Thoracic aorta (tissue), 2 donors: ENCODE results near the gene ACTR1A. TPM values are rescaled to one million over a fixed set of nuclear protein-coding genes. Genes with fewer than 3 reads are reported as not detected.
"Not testable (repeated sequence)": the region's sequence is repeated elsewhere in the genome, so short reads cannot be mapped to it uniquely, and the experiment has no call there.

ENCODE experiments used
- ATAC-seq: fragments of 150-250 bp; one replicate; pipeline ENCODE4 v1.8.0; 2017; ENCODE audit warnings: low read depth; ENCODE audit not compliant: insufficient number of reproducible peaks, low FRiP score
- DNase-seq: peaks from one replicate; pipeline ENCODE4 v3.0.0-alpha.2; 2020; ENCODE audit warnings: low spot score
- H3K27ac ChIP-seq, 2 donors: fragments of 200-600 bp; sonication (generic); 1 replicate in 1 of 2; 2 replicates in 1 of 2; pipeline ENCODE4 v1.5.1; 2016; ENCODE audit warnings: mild to moderate bottlenecking in 2 of 2, moderate library complexity in 2 of 2
- H3K27me3 ChIP-seq: fragments of 200-600 bp; sonication (generic); replicated peaks from 2 replicates; pipeline ENCODE4 v1.6.0; 2016; ENCODE audit warnings: mild to moderate bottlenecking; ENCODE audit not compliant: insufficient read depth
- H3K36me3 ChIP-seq: fragments of 200-600 bp; sonication (generic); one replicate; pipeline ENCODE4 v1.5.1; 2016
- H3K4me1 ChIP-seq, 2 donors: fragments of 200-600 bp; sonication (generic); 1 replicate in 1 of 2; 2 replicates in 1 of 2; pipeline versions ENCODE4 v1.5.1 to v1.6.0; 2016; ENCODE audit warnings: low read depth in 2 of 2, mild to moderate bottlenecking in 1 of 2; ENCODE audit not compliant: control insufficient read depth in 1 of 2
- H3K4me3 ChIP-seq: fragments of 200-600 bp; sonication (generic); 2 replicates; pipeline ENCODE4 v1.5.1; 2016; ENCODE audit warnings: mild to moderate bottlenecking
- H3K9me3 ChIP-seq: fragments of 200-600 bp; sonication (generic); 2 replicates; pipeline ENCODE4 v1.5.1; 2016
- CTCF ChIP-seq: fragments of 200-600 bp; sonication (generic); IDR thresholded peaks from one replicate; pipeline ENCODE4 v1.5.1; 2019; ENCODE audit warnings: antibody characterized with exemption
- total RNA-seq, 2 donors: library from RNA; depleted of rRNA; stranded (reverse); fragments of >200 nt; gene quantifications; one replicate each; pipeline versions ENCODE4 v1.1.0 to v1.2.3, GENCODE V29; 2016

ACTR1A gene
- total RNA-seq, 2 donors from 2014 or later, result 98.0 to 116 TPM

GRCh38 chr10:102537948-102538347 is 35.4 kb upstream of the ACTR1A start:
- DNase-seq (no peak), ATAC-seq (no peak)

GRCh38 chr10:102537367-102537766 is 34.9 kb upstream of the ACTR1A start:
- Histone ChIP-seq H3K4me3 (no peak overlapping the region), H3K36me3 (no peaks in the 10 kb centered on the region), H3K27me3 (no peaks in the 10 kb centered on the region), H3K9me3 (no peaks in the 10 kb centered on the region), H3K27ac (no peak overlapping the region), H3K4me1 (no peaks in the 10 kb centered on the region)
- TF ChIP-seq CTCF, result no peak
- no peak for DNase-seq
- ATAC-seq, result no peak

More at GRCh38 chr10:102537948-102538347, 35.4 kb upstream of the ACTR1A start:
- no peak overlapping the region for H3K27ac ChIP-seq
- no peaks in the 10 kb centered on the region for H3K36me3 ChIP-seq
- H3K27me3 ChIP-seq, result no peaks in the 10 kb centered on the region
- TF ChIP-seq CTCF, result no peak
- H3K9me3 ChIP-seq, result no peaks in the 10 kb centered on the region
- H3K4me1 ChIP-seq, result no peaks in the 10 kb centered on the region
- no peak overlapping the region for H3K4me3 ChIP-seq

GRCh38 chr10:102535481-102536147 is 33.1 kb upstream of the ACTR1A start:
- H3K4me1 ChIP-seq, result no peaks in the 10 kb centered on the region
- DNase-seq, result no peak
- no peak overlapping the region for H3K27ac ChIP-seq
- H3K36me3 ChIP-seq, result no peaks in the 10 kb centered on the region
- ATAC-seq, result no peak
- no peaks in the 10 kb centered on the region for H3K9me3 ChIP-seq
- H3K4me3 ChIP-seq, result no peak overlapping the region
- TF ChIP-seq CTCF, result no peak
- no peaks in the 10 kb centered on the region for H3K27me3 ChIP-seq

GRCh38 chr10:102534966-102535365 is 32.5 kb upstream of the ACTR1A start:
- H3K27ac ChIP-seq, DNase-seq, H3K27me3 ChIP-seq, H3K9me3 ChIP-seq, H3K4me3 ChIP-seq, H3K36me3 ChIP-seq, ATAC-seq, H3K4me1 ChIP-seq: not testable (repeated sequence)

GRCh38 chr10:102534333-102534732 is 31.8 kb upstream of the ACTR1A start:
- no peaks in the 10 kb centered on the region for H3K4me1 ChIP-seq
- no peak overlapping the region for H3K4me3 ChIP-seq
- H3K27ac ChIP-seq, result no peak overlapping the region
- DNase-seq (no peak), ATAC-seq (no peak)
- no peaks in the 10 kb centered on the region for H3K9me3 ChIP-seq
- H3K36me3 ChIP-seq, result no peaks in the 10 kb centered on the region
- H3K27me3 ChIP-seq, result no peaks in the 10 kb centered on the region
- TF ChIP-seq CTCF, result no peak

- no peak for DNase-seq
- Histone ChIP-seq H3K9me3 (no peaks in the 10 kb centered on the region), H3K36me3 (no peaks in the 10 kb centered on the region), H3K27me3 (no peaks in the 10 kb centered on the region), H3K27ac (no peak overlapping the region), H3K4me1 (peaks cover 3 to 21% of the 10 kb centered on the region in 2 donors), H3K4me3 (no peak overlapping the region)
- ATAC-seq, result no peak
- TF ChIP-seq CTCF, result no peak
Observed at GRCh38 chr10:102527546-102527945, 25.0 kb upstream of the ACTR1A start.
